ENCODE data around the gene EXOC2. TPM values are rescaled to one million over a fixed set of nuclear protein-coding genes. Genes with fewer than 3 reads are reported as not detected.

Gene EXOC2
- total RNA-seq, 2 donors from 2014 or later, result 44.1 to 46.9 TPM

DNA sequence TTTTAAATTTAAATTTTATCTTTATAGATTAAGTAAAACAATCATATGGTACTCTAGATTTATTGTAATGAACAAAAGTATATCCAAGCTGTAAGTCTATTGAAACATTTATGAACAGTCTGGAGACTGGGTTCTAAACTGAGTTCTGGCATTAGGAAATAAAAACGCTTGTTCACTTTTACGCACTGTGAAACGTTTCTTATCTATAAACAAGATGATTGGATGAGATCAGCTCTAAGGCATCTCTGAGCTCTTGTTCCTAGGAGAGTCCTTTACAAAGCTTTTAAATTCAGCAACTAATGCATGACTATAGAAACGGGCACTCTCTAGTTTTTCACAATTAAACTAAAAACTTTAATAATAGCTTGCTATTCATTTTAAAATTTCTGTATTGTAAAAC lies 42.8 kb downstream of the EXOC2 start:
- no peak overlapping the region for H3K27ac Mint-ChIP-seq
- H3K9me3 Mint-ChIP-seq, result no peaks in the 10 kb centered on the region
- H3K4me3 Mint-ChIP-seq, result no peak overlapping the region
- H3K36me3 Mint-ChIP-seq (ENCODE audit: low read depth), result peaks cover 11% of the 10 kb centered on the region
- H3K27me3 Mint-ChIP-seq, result no peaks in the 10 kb centered on the region
- no peak for ATAC-seq (replicated peaks)
- peaks cover 17% of the 10 kb centered on the region for H3K4me1 Mint-ChIP-seq

- Mint-ChIP-seq H3K4me1 (peaks cover 17% of the 10 kb centered on the region), H3K9me3 (no peaks in the 10 kb centered on the region), H3K27ac (no peak overlapping the region), H3K27me3 (no peaks in the 10 kb centered on the region), H3K4me3 (no peak overlapping the region), H3K36me3 (ENCODE audit: low read depth) (peaks cover under 1% of the 10 kb centered on the region)
- ATAC-seq (replicated peaks), result no peak
Observed at GRCh38 chr6:642805-643204, 50.1 kb downstream of the EXOC2 start.

DNA sequence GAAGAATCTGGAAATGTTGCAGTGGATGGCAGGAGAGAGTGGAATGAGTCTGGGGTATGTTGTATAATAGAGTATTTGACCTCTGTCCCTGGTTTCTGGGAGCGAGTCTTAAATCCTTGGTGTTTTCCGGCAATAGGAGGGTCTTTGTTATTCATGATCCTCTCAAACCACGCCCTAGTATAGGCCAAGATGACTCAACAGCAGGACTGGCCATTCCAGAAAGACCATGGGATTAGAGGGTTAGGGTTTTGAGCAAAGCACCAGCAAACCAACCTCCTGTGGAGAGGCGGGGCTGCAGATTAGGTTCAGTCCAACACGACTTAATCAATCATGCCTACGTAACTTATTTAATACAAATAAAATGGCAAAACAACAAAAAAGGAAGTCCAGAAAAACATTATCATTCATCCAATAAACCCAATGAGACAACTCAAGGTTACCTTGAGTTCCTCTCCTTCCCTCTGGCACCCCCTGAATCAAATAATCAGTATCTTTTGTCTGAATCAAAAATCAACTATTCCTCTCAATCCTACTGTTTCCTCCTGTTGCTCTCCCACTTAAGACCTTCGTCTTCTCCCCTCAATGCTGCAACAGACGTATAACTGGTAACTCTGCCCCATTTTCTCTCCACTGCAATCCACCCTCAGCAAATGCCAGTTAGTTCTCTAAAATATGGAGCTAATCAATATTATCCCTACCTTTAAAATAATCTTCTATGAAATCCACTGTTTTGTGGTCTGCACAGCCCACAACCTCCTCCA lies 51.5 kb downstream of the EXOC2 start:
- peaks cover 19% of the 10 kb centered on the region for H3K4me1 Mint-ChIP-seq
- H3K9me3 Mint-ChIP-seq, result no peaks in the 10 kb centered on the region
- H3K4me3 Mint-ChIP-seq, result no peak overlapping the region
- H3K36me3 Mint-ChIP-seq (ENCODE audit: low read depth), result peaks cover 14% of the 10 kb centered on the region
- no peak overlapping the region for H3K27ac Mint-ChIP-seq
- ATAC-seq (replicated peaks), result no peak
- H3K27me3 Mint-ChIP-seq, result no peaks in the 10 kb centered on the region

- peak; percentile 99 for ATAC-seq (replicated peaks)
- Mint-ChIP-seq H3K27ac (peak overlapping the region; percentile 58), H3K4me3 (peak overlapping the region; percentile 29), H3K36me3 (ENCODE audit: low read depth) (peaks cover 55% of the 10 kb centered on the region), H3K4me1 (peaks cover 13% of the 10 kb centered on the region), H3K9me3 (no peaks in the 10 kb centered on the region), H3K27me3 (no peaks in the 10 kb centered on the region)
Observed at GRCh38 chr6:636488-636887, 56.5 kb downstream of the EXOC2 start.

DNA sequence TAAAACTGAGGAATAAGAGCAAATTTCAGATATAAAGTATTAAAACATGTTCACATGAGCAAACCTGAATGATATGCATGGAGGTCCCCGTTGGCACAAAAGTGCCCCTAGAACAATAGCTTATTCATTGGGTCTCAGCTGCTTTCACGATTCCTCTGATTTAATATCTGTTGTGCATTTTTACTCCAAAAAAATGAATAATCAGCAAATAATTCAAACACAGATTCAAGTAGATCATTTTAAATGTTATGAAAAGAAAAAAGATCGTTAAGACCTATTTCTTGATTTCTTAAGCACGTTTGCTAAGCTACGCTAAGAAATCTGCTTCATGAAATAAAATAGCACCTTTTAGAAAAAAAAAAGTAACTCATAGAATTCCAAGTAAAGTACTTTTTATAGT lies 57.7 kb downstream of the EXOC2 start:
- Mint-ChIP-seq H3K4me1 (peaks cover 13% of the 10 kb centered on the region), H3K27me3 (no peaks in the 10 kb centered on the region), H3K36me3 (ENCODE audit: low read depth) (peaks cover 61% of the 10 kb centered on the region), H3K9me3 (no peaks in the 10 kb centered on the region), H3K4me3 (no peak overlapping the region), H3K27ac (no peak overlapping the region)
- ATAC-seq (replicated peaks), result no peak

GRCh38 chr6:633611-634010 lies 59.3 kb downstream of the EXOC2 start:
- Mint-ChIP-seq H3K27ac (no peak overlapping the region), H3K27me3 (no peaks in the 10 kb centered on the region), H3K9me3 (no peaks in the 10 kb centered on the region), H3K4me3 (no peak overlapping the region), H3K36me3 (ENCODE audit: low read depth) (peaks cover 72% of the 10 kb centered on the region), H3K4me1 (peaks cover 13% of the 10 kb centered on the region)
- peak; percentile 48 for ATAC-seq (replicated peaks)

- Mint-ChIP-seq H3K4me1 (peaks cover 4% of the 10 kb centered on the region), H3K4me3 (peak overlapping the region; percentile 9), H3K27me3 (no peaks in the 10 kb centered on the region), H3K27ac (no peak overlapping the region), H3K9me3 (no peaks in the 10 kb centered on the region), H3K36me3 (ENCODE audit: low read depth) (peaks cover 79% of the 10 kb centered on the region)
- no peak for ATAC-seq (replicated peaks)
Observed at GRCh38 chr6:628766-629165, 64.2 kb downstream of the EXOC2 start.

GRCh38 chr6:626236-626635 lies 66.7 kb downstream of the EXOC2 start:
- Mint-ChIP-seq H3K4me3 (no peak overlapping the region), H3K9me3 (no peaks in the 10 kb centered on the region), H3K36me3 (ENCODE audit: low read depth) (peaks cover 85% of the 10 kb centered on the region), H3K27me3 (no peaks in the 10 kb centered on the region), H3K27ac (no peak overlapping the region), H3K4me1 (peaks cover 5% of the 10 kb centered on the region)
- no peak for ATAC-seq (replicated peaks)

- peaks cover 5% of the 10 kb centered on the region for H3K4me1 Mint-ChIP-seq
- no peak overlapping the region for H3K27ac Mint-ChIP-seq
- no peaks in the 10 kb centered on the region for H3K9me3 Mint-ChIP-seq
- H3K4me3 Mint-ChIP-seq, result no peak overlapping the region
- peaks cover 82% of the 10 kb centered on the region for H3K36me3 Mint-ChIP-seq (ENCODE audit: low read depth)
- no peak for ATAC-seq (replicated peaks)
- no peaks in the 10 kb centered on the region for H3K27me3 Mint-ChIP-seq
Observed at GRCh38 chr6:624979-625378, 68.0 kb downstream of the EXOC2 start.

DNA sequence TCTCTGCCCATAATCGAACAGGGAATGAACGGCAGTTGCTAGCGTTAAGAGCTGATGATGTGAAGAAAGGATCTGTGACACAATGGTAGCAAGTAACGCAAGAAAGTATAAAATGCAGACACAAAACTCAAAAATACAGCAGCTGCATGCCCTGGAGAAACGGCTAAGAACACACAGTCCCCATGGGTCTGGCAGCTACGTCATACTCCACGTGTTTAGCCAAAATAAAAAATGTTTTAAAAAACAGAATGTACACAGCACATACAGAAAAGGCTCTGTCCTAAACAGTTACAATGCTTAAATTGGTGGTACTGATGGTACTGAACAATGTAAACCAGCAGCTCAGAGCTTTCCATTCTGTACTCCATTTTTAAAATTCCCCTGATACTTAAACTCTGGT lies 70.5 kb downstream of the EXOC2 start:
- H3K4me3 Mint-ChIP-seq, result no peak overlapping the region
- no peaks in the 10 kb centered on the region for H3K27me3 Mint-ChIP-seq
- no peak for ATAC-seq (replicated peaks)
- peaks cover 5% of the 10 kb centered on the region for H3K4me1 Mint-ChIP-seq
- no peak overlapping the region for H3K27ac Mint-ChIP-seq
- H3K9me3 Mint-ChIP-seq, result no peaks in the 10 kb centered on the region
- peaks cover 80% of the 10 kb centered on the region for H3K36me3 Mint-ChIP-seq (ENCODE audit: low read depth)

GRCh38 chr6:621931-622330 lies 71.0 kb downstream of the EXOC2 start:
- Mint-ChIP-seq H3K4me1 (peaks cover 5% of the 10 kb centered on the region), H3K27ac (no peak overlapping the region), H3K36me3 (ENCODE audit: low read depth) (peaks cover 80% of the 10 kb centered on the region), H3K4me3 (no peak overlapping the region), H3K27me3 (no peaks in the 10 kb centered on the region), H3K9me3 (no peaks in the 10 kb centered on the region)
- ATAC-seq (replicated peaks), result no peak

DNA sequence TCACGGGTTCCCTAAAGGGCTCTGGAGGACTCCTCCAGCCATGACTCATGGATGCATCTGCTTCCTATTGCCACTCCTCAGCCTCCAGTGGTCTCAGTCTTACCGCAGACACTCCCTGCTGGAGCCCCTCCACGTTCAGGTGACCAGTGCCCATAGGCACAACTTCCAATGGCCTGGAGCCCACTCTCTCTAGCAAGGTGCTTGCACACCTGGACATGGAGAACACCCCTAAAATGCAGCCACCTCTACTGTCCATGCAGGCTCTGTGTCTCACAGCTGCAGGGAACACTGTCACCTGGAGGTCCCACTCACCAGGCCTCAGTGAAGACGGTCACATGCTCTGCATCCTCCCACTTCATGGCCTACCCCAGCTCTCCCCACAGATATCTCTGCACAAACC lies 72.0 kb downstream of the EXOC2 start:
- no peak for ATAC-seq (replicated peaks)
- Mint-ChIP-seq H3K27ac (no peak overlapping the region), H3K27me3 (no peaks in the 10 kb centered on the region), H3K4me1 (peaks cover 5% of the 10 kb centered on the region), H3K36me3 (ENCODE audit: low read depth) (peaks cover 75% of the 10 kb centered on the region), H3K9me3 (no peaks in the 10 kb centered on the region), H3K4me3 (no peak overlapping the region)

GRCh38 chr6:620166-620565 lies 72.8 kb downstream of the EXOC2 start:
- H3K27me3 Mint-ChIP-seq, result no peaks in the 10 kb centered on the region
- no peak for ATAC-seq (replicated peaks)
- no peak overlapping the region for H3K4me3 Mint-ChIP-seq
- H3K9me3 Mint-ChIP-seq, result no peaks in the 10 kb centered on the region
- peaks cover 75% of the 10 kb centered on the region for H3K36me3 Mint-ChIP-seq (ENCODE audit: low read depth)
- peaks cover 5% of the 10 kb centered on the region for H3K4me1 Mint-ChIP-seq
- no peak overlapping the region for H3K27ac Mint-ChIP-seq

DNA sequence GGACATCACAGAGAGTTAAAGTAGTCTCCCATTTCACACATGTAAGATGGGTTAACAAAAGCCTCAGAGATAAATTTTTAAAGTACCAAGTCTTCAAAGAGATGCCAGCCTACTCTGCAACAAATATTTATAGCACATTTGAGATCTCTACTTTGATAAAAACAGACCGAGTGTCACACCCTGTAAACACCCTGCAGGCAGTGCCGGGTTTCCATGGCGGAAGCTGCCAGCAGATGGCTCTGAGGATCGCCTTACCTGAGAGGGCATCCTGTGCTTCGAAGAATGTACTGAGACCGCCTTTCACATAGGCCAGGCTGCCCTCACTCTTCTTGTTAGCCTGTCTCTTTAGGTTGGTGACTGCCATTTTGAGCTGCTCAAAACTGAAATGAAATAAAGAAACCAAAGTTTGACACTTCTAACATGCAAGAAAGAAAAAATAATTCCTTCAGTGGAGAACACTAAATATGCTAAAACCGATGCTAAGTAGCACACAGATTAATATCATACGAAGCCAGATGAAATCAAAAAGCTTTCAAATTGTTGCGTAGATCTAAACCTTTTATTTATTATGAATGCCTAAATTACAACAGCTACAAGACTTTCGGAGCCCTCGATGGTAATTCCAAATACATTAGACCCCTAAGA lies 75.4 kb downstream of the EXOC2 start:
- no peak overlapping the region for H3K27ac Mint-ChIP-seq
- no peak overlapping the region for H3K4me3 Mint-ChIP-seq
- no peaks in the 10 kb centered on the region for H3K27me3 Mint-ChIP-seq
- no peak for ATAC-seq (replicated peaks)
- no peaks in the 10 kb centered on the region for H3K4me1 Mint-ChIP-seq
- H3K36me3 Mint-ChIP-seq (ENCODE audit: low read depth), result peaks cover 77% of the 10 kb centered on the region
- H3K9me3 Mint-ChIP-seq, result no peaks in the 10 kb centered on the region

DNA sequence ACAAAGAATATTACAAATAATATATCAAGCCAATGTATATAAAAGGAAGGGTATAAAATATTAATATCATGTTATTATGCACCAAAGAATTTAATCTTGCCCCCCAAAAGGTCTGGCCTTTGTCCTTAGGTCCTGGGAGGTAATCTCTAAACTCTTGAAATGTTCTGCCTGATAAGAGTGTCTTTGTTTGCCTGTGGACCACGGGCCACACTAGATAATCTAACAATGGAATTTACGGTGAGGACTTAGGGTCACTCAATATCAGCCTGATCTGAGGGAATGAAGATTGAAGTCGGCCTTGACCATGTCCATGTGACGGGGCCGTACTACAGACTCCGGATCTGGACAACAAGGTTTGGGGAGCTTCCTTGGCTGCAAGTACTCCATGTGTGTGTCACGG lies 79.0 kb downstream of the EXOC2 start:
- H3K27ac Mint-ChIP-seq, result no peak overlapping the region
- H3K27me3 Mint-ChIP-seq, result no peaks in the 10 kb centered on the region
- H3K4me1 Mint-ChIP-seq, result no peaks in the 10 kb centered on the region
- peaks cover 86% of the 10 kb centered on the region for H3K36me3 Mint-ChIP-seq (ENCODE audit: low read depth)
- no peaks in the 10 kb centered on the region for H3K9me3 Mint-ChIP-seq
- no peak for ATAC-seq (replicated peaks)
- no peak overlapping the region for H3K4me3 Mint-ChIP-seq

Measured in activated T-helper 17 cell treated with anti-CD3 and anti-CD28 coated beads, Interleukin-2, amount 50 U/mL, for 72 hours (primary cell).